ENCODE data around the gene IL34.
"Not testable (repeated sequence)": the region's sequence is repeated elsewhere in the genome, so short reads cannot be mapped to it uniquely, and the experiment has no call there.

IL34 gene

DNA sequence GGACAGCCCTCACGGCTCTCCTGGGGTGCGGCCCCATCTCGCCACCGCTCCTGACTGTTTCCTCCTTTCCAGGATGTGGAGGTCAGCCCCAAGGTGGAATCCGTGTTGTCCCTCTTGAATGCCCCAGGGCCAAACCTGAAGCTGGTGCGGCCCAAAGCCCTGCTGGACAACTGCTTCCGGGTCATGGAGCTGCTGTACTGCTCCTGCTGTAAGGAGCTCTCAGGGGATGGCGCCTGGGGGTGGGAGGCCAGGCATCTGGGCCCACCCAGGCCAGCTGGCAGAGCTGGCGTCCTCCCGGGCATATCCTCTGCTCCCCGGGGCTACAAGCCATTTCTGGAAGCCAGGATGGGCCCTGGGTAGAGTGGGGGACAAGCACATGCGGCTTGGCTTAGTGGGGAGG, 13.2 kb downstream of the IL34 start:
- DNase-seq = no peak

DNA sequence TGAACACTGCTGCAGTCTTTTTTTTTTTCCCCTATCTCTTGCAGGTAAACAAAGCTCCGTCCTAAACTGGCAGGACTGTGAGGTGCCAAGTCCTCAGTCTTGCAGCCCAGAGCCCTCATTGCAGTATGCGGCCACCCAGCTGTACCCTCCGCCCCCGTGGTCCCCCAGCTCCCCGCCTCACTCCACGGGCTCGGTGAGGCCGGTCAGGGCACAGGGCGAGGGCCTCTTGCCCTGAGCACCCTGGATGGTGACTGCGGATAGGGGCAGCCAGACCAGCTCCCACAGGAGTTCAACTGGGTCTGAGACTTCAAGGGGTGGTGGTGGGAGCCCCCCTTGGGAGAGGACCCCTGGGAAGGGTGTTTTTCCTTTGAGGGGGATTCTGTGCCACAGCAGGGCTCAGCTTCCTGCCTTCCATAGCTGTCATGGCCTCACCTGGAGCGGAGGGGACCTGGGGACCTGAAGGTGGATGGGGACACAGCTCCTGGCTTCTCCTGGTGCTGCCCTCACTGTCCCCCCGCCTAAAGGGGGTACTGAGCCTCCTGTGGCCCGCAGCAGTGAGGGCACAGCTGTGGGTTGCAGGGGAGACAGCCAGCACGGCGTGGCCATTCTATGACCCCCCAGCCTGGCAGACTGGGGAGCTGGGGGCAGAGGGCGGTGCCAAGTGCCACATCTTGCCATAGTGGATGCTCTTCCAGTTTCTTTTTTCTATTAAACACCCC, 13.8 kb downstream of the IL34 start:
- no peak for DNase-seq

DNA sequence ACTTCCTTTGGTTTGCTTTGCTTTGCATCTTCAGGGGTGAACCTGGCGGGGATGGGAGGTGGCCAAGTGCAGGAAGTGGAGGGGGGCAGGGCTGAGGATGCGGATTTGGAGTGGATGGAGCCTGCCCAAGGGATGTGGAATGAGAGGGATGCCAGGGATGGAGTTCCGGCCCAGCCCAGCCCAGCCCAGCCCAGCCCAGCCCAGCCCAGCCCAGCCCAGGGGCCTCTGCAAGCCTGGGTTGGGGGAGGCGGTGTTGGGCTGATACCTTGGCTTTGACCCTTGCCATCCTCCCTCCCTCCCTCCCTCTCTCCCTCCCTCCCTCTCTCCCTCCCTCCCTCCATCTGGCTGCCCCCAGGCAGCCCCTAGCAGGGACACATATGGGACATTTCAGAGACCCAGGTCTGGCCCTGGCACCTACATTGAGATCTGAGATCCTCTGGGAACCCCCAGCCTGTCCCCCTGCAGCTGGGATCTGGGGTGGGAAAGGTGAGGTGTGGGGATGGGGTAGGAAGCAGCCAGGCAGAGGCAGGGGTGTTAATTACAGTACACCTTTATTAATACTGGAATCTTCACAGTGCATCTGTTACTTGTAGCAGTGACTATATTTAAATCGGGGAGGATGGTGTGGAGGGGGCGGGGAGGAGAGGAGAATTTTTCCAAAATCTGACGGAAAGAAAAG, 14.5 kb downstream of the IL34 start:
- no peak for DNase-seq

GRCh38 chr16:70661534-70661917, 15.2 kb downstream of the IL34 start:
- DNase-seq = no peak

DNA sequence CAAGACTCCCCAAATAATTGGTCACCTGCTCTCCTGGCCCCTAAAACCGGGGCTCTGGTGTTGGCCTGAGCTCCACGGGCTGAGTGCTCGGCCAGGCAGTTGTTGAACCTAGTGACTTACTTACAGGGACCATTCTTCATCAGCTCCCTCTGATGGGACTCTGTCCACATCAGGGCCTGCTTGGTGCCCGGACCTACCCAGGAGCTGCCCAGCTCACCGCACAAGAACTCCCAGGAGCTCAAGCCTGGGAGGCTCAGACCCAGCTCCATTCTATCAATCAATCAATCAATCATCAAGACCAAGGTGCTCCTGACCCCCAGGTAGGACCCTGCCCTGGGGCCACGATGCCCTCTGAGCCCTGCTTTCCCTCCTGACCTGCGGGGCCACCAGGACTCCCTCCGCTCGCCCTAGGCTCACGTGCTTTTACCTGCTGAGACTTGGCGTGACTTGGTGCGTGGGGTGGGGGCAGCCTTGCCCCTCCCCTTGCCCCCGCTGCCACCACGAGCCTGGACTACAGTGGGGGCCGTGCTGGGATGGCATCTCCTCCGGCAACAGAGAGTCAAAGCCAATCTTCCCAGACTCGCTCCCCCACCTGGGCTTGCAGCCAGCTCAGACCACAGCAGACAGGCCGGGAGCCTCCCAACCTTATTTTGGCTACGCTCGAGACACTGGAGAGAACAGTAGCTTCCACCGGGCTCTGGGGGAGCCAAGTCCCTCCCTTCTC, 15.7 kb downstream of the IL34 start:
- DNase-seq = no peak

DNA sequence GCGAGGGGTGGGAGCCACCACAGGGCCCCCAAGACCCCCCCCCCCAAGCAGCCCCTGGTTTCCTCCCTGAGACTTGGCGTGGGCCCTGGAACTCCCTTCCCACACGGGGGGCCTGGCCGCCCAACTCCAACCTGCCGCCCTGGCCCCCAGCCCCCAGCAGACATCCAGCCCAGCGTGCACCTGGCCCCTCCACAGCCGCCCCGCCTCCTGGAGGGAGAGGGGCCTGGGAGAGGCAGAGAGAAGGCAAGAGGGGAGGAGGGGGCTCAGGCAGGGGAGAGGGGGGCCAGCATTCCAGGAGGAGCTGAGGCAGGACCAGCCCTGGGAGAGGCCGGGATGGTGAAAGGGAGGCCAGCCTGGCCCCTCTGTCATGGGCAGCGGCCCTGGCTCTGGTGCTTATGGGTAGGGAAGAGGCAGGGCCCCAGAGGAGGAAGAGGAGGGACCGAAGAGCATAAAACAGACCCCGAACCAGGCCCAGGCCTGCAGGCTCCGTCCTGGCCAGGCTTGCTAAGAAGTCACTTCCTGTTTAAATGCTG, 16.7 kb downstream of the IL34 start:
- DNase-seq = no peak

DNA sequence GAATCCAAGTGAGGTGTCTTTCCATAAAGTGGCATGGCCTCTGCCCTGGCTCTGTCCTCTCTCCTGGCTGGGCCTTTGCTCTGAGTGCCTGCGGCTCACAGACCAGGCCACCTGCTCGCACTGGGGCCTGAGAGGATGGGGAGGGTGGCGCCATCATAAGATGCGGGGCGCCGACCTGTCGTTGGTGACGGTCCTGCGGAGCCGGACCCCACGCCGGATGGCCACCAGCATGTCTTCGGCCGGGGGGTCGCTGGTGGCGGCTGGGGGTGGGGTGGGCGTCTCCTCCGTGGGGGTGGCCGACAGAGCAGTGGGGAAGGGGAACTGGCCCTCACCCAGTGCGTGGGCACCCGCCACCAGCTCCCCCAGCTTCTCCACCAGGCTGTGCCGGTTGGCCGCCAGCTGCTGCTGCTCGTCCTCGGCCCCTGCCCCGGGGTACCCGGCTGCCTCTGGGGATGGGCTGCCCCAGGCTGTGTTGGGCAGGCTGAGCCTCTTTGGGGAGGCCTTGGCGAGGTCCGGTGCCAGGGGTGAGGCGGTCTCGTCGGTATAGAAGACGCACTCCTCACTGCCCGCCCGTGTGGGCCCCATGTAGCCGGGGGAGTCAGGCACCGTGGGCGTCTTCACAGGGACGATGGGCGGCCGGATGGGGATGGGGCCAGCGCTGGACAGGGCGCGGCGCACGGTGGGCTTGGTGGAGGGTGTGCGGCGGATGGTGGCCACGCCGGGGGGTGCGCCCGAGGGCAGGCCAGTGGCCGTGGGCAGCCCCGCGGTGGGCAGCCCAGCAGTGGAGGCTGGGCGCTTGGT, 17.4 kb downstream of the IL34 start:
- no peak for DNase-seq

DNA sequence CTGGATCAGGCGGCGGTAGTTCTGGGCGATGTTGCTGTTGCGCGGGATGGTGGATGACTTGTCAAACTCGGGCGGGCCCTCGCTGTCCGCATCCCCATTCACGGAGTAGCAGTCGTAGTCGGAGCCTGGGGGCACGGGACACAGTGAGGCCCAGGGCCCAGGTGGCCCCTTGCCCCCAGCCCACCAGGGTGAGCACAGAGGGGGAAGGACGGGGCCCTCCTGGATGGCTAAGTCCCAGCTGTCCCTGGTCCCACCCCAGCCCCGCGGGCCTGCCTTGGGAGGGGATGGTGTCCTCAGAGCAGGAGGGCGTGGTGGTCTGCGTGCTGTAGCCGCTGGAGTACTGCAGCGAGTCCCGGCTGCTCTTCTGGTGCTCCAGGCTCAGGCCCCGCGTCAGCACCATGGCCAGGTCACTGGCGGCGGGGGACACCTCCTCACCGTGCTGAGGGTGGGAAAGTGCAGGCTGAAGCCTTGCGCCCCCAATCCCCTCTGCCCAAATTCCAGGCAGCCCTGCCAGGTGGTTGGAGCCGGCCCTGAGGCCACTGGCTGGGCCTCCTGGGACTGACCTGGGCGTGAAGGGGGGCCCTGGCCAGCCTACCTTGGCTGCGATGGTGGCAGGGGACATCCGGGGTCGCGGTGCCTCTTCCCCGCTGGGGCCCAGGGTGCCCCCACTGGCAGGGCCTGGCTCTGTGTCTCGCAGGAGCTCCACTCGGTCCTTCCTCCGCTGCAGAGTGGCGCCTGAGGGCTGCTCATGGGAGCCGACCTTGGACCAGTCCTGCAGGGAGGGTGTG, 18.2 kb downstream of the IL34 start:
- DNase-seq = no peak

DNA sequence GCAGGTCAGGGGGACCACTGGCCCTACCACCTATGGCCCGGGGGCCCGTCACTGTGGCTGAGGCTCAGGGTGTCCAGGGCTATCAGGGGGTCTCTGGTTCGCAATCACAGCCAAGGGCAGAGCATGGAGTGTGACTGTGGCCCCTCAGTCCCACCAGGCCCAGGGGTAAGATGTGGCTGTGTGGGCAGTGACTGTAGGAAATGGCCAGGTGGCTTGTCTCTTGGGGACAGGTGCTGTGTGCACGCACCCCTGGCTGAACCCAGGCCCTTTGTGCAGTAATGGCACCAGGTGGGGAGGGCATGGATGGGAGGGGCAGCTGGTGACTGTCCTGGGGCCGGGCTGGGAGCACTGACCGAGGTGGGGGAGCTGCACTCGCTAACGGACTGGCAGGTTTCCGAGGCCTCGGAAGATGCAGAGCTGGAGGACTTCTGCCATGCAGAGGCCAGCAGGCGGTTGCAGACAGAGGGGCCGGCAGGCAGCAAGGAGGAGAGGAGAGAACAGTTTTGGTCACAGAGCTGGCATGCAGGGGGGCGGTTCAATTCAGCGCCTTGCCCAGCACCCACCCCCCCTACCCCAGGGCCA, 18.8 kb downstream of the IL34 start:
- DNase-seq = no peak

DNA sequence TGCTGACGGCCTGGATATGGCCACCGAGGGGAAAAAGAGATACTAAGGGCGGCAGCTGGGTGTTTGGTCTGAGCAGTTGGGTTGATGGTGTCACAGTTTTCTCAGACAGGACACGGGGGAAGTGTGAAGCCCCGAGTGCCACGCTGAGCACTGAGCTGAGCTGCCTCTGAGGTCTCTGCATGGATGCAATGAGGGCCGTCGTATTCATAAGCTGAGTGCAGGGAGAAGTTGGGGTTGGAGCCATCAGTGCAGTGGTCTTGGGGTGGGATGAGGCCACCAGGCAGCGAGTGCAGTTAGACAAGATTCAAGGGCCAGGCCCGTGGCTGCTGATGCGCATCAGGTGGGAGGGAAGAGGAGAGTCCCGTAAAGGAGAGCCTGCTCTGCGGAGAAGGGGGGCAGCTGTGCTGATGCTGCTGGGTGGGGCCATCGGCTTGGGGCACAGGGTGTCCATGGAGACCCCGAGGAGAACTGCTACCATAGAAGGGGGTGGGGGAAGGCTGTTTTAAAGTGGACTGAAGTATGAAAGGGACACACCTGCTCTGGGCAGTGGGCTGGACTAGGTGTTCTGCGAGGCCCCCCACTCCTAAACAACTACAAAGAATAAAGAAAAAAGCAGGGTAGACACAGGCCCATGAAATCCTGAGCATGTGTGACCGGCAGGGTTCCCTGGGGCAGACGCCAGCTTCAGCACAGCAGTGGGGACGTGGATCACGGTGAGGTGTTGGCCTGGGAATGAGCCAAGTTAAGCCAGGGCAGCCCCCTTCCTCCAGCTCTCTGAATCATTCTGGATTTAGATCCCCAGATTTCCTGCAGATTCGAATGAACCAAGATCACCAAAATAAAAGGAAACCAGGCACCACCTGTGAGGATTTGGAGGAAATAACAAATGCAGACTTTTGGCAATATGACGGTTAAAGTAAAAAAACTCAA, 19.7 kb downstream of the IL34 start:
- DNase-seq = no peak

GRCh38 chr16:70670175-70670574, 23.8 kb downstream of the IL34 start:
- DNase-seq = no peak

DNA sequence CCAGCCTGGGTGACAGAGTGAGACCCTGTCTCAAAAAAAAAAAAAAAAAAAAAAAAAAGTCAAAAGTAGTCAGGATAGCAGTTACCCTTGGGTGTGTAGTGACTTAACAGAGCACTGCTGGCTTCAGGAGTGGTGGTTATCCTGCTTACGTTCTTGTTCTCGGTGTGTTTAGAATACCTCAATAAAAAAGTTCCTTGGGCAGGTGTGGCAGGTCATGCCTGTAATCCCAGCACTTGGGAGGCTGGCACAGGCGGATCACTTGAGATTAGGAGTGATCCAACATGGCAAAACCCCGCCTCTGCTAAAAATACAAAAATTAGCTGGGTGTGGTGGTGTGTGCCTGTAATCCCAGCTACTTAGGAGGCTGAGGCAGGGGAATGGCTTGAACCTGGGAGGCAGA, 24.6 kb downstream of the IL34 start:
- not testable (repeated sequence) for DNase-seq

DNA sequence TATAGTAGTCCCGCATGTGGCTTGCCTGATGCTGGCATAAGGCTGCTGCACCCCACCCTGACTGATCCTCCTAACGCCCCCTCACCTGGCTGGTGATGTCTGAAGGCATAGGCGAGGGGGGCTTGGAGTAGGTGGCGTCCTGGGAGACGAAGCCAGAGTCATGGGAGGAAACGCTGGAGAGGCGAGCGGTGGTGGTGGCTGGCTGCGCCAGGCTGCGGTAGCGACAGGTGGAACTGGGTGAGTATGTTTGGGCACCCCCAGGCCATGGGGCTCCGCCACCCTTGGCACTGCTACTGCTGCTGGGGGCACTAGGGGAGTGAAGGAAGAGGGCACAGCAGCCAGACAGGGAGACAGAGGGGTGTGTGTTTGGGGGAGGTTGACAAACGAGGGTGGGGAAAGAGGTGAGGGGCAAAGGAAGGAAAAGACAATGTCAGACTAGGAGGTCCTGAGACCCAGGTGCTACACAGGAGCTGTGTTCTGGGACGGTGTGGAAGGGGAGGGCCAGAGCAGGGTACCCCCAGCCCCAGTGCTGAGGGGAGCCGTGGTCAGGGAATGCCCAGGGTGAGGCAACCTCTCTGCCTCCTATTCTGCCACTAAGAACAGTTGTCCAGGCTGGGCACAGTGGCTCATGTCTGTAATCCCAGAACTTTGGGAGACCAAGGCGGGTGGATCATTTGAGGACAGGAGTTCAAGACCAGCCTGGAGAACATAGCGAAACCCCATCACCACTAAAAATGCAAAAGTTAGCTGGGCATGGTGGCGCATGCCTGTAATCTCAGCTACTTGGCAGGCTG, 28.1 kb downstream of the IL34 start:
- no peak for DNase-seq

DNA sequence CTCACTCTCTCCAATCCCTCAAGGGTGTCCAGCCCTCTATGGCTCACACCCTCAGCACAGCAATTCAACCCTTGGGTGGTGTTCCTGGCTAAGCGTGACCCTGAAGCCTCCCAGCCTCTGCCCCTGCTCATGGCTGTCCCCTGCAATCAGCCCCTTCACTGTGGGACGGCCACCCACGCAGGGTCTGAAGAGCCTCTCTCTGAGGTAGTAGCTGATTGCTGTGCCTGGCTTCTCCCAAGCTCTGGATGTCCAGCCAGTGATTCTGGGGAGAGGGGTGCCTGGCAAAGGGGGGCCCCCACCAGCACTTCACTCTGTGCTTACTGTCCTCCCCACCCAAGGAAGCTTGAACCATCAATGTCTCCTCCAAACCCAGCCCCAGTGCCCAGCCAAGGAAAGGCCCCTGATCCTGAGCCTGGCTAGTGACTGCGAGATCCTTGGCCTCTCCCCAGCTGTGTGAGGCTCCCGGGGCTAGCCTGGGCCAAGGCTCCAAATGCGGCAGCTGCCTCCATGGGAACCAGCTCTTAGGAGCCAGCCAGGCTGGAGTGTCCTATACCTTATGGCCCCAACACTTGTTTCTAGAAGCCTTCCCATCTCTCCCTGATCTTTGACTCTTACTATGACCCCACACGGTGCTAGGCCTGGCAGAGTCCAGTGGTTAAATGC, 29.6 kb downstream of the IL34 start:
- no peak for DNase-seq

DNA sequence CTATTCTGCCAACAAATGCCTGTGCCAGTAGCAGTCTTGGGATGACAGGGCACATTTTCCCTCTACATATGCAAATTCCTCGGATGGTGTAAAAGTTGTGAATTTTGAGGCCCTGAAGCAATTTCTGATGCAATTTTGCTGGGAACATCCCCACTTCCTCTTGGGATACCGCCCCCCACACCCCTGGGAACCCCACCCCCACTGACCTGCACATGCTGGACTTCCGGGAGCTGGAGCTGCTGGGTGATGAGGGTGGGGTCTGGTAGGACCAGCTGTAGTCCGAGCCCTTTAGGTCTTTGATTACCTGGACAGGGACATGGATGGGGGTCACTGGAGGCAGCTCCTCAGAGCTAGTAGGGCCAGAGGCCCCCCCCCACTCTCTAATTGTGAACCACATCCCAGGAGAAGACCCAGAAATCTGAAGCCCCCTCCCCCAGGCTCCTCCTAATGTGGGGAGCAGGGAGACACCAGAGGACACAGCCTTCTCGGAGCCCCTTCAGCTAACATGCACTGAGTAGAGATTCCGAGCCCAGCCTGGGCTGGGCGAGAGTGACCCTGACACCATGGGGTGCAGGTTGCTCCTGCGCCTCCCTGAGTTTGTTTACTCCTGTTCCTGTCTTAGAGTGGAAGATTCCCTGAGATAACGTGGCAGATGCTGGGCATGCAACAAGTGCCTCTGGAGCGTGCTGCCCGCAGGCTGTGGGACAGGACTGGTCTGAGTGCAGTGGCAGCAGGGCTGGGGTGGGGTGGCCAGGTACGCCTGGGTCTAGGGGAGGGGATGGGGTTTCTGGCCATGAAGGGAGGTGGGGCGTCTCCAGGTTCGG, 30.5 kb downstream of the IL34 start:
- DNase-seq = no peak

- no peak for DNase-seq
Observed at GRCh38 chr16:70677499-70678120, 31.3 kb downstream of the IL34 start.

DNA sequence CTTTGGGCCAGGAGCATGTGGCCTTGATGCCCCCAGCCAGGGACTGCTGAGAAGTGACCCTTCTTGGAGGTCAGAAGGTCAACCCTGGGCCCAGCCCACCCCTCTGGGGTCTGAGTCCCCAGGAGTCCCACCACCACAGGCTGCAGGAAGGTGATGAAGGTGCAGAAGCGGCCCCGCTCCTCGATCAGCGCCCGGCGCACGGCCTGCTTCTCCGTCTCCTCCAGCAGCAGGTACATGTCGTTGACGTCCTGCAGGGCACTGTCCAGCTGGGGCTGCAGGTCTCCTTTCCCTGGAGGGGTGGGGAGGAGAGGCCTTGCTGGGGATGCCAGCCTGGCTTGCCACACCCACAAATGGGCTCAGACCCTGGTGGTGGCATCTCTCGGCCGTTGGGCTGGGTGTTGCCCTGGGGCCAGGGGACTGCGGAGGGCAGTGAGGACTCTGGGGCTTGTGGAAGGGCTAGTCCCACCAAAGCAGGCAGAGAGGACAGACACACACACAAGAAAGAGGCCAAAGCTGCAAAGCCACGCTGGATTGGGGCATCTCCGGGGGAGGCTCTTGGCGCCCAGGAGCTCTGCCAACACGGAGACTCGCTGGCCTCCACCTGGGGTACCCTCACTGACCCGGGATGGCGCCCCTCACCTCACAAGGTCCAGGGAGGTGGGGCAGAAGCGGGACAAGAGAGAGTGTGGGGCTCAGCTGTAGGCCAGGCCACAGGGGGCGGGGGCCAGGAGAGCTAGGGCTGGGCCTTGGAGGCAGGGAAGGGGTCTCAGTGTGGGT, 31.9 kb downstream of the IL34 start:
- DNase-seq = no peak
